Ectodermal cell (in vitro differentiated cells): ENCODE data around the gene KCNC1.

Experiments used
- H3K27ac ChIP-seq: 2 replicates; pipeline ENCODE4 v1.7.0; 2013; ENCODE audit warnings: mild to moderate bottlenecking, low read depth, low read length; ENCODE audit not compliant: insufficient read depth, poor library complexity, severe bottlenecking
- H3K27me3 ChIP-seq: 2 replicates; pipeline ENCODE4 v1.7.0; 2013; ENCODE audit warnings: mild to moderate bottlenecking, low read length; ENCODE audit not compliant: insufficient read depth, control insufficient read depth, poor library complexity, severe bottlenecking
- H3K36me3 ChIP-seq: one replicate; pipeline ENCODE4 v1.7.0; 2013; ENCODE audit warnings: low read length; ENCODE audit not compliant: control insufficient read depth, insufficient read depth
- H3K4me1 ChIP-seq: one replicate; pipeline ENCODE4 v1.7.0; 2013; ENCODE audit warnings: low read length; ENCODE audit not compliant: control insufficient read depth, insufficient read depth
- H3K4me3 ChIP-seq: 2 replicates; pipeline ENCODE4 v1.7.0; 2013; ENCODE audit warnings: low read depth, low read length, control low read depth; ENCODE audit not compliant: insufficient read depth
- H3K9me3 ChIP-seq: 2 replicates; pipeline ENCODE4 v1.7.0; 2013; ENCODE audit warnings: mild to moderate bottlenecking, low read length, moderate library complexity; ENCODE audit not compliant: control insufficient read depth
- WGBS, 2 experiments: methylation state at CpG; one replicate each; pipeline ENCODE4 v1.1.7; 2013; ENCODE audit warnings: missing lambda C conversion rate in 2 of 2; 5-methylcytosine and 5-hydroxymethylcytosine counted together

The KCNC1 gene

DNA sequence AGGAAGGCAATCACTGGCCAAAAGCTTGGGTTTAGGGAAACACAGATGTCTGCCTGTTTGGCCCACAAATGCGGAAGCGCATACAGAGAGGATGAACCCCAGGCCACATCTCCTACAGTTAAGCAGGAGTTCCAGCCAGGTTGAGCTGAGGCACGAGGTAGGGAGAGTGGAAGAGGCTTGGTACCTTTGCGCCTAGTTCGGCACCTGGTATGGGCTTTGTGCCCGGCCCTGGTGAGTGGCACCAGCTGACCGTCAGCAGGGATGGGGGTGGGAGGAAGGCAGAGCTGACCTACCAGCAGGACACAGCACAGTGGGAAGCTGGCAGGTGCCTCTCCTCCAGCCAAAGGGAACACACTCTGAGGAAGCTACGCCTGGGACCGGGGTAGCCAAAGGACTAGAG, 57.6 kb downstream of the KCNC1 start:
- Histone ChIP-seq H3K27ac (no peak overlapping the region), H3K9me3 (no peaks in the 10 kb centered on the region), H3K27me3 (no peaks in the 10 kb centered on the region), H3K4me3 (no peak overlapping the region), H3K36me3 (no peaks in the 10 kb centered on the region), H3K4me1 (no peaks in the 10 kb centered on the region)
- WGBS, 2 experiments: 86 to 88% methylated on average over 9 of the region's 9 CpGs

DNA sequence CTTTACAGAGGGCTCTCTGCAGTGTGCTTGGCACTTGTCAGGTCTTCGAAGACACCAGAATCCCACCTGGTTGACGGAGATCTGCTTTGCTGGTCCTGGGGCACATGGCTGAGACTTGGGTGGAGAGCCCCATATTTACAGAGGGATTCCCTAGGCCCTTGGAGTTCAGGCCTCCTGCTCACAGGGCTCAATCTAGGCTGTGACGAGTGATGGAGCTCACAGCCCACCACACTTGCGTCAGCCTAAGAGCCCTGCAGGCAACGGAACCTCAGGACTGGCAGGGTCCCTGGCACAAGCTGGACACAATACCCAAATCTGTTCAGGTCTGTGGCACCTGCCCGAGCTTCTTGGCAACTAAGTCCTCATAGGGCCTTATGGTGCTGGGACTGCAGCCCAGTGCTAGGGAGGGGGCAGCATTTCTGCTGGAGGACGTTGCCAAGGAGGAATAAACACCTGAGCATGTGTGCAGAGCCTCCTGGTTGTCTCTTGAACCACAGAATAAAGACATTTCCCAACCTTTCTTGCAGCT, 59.1 kb downstream of the KCNC1 start:
- no peaks in the 10 kb centered on the region for H3K27me3 ChIP-seq
- H3K4me1 ChIP-seq: no peaks in the 10 kb centered on the region
- no peak overlapping the region for H3K27ac ChIP-seq
- no peaks in the 10 kb centered on the region for H3K9me3 ChIP-seq
- WGBS, 2 experiments: 93 to 94% methylated on average over 7 of the region's 7 CpGs
- H3K36me3 ChIP-seq: no peaks in the 10 kb centered on the region
- no peak overlapping the region for H3K4me3 ChIP-seq

DNA sequence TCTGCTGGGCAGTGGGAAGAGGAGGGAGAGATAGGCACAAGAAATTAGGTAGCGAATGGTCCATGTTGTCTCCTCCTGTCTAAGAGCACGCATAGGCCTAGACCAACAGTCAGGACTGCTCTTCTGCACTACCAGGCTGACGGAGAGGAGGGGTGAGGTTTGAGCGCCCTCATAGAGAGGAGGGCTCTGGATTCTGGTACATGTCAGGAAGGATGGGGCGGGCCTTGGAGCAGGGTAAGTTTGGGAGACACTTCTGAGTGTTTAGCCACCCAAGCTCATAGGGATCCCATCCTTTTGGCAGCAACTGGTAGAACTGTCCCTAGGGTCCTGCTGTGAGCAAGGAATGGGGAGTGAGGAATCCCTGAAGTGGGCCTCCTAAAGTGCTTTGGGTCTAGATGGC, 60.4 kb downstream of the KCNC1 start:
- Histone ChIP-seq H3K9me3 (no peaks in the 10 kb centered on the region), H3K27ac (no peak overlapping the region), H3K4me1 (no peaks in the 10 kb centered on the region), H3K27me3 (no peaks in the 10 kb centered on the region), H3K4me3 (no peak overlapping the region), H3K36me3 (no peaks in the 10 kb centered on the region)
- 92 to 96% methylated on average over 5 of the region's 5 CpGs for WGBS, 2 experiments

DNA sequence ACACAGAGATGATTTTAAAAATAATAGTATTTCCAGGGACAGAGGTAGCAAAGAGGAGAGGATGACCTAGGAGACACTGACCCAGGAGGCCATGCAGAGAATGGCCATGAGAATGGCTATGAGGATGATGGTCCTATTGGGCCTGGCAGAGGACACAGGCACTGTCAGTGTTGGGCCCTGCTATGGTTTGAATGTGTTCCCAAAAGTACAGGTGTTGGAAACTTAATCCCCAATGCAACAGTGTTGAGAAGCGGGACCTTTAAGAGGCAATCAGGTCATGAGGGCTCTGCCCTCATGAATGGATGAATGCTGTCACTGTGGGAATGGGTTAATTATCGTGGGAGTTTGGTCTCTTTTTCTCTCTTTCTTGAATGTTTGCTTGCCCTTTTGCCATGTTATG, 61.6 kb downstream of the KCNC1 start:
- Histone ChIP-seq H3K4me3 (no peak overlapping the region), H3K27me3 (no peaks in the 10 kb centered on the region), H3K4me1 (no peaks in the 10 kb centered on the region), H3K27ac (no peak overlapping the region), H3K9me3 (no peaks in the 10 kb centered on the region), H3K36me3 (no peaks in the 10 kb centered on the region)
- 94 to 99% methylated on average over 2 of the region's 2 CpGs for WGBS, 2 experiments

DNA sequence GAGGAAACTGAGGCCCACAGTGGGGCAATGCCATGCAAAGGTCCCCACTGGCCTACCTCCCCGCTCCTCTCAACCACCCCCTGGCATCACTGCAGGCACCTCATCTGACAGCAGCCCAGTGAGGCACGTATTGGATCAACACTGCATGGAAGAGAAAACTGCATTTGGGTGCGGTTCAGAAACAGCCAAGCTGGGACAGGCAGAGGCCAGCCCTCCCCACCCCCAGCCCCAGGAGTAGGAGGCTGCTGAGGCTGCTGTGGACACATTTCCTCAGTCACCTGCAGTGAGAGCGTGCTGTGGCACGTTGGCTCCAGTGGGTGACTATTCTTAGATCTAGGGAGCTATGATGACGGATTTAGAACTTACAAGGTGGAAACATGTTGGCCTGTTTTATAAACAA, 63.7 kb downstream of the KCNC1 start:
- peaks cover 10% of the 10 kb centered on the region for H3K4me1 ChIP-seq
- WGBS, 2 experiments: 88 to 92% methylated on average over 6 of the region's 6 CpGs
- H3K27me3 ChIP-seq: no peaks in the 10 kb centered on the region
- H3K27ac ChIP-seq: no peak overlapping the region
- H3K9me3 ChIP-seq: no peaks in the 10 kb centered on the region
- H3K36me3 ChIP-seq: no peaks in the 10 kb centered on the region
- H3K4me3 ChIP-seq: no peak overlapping the region

DNA sequence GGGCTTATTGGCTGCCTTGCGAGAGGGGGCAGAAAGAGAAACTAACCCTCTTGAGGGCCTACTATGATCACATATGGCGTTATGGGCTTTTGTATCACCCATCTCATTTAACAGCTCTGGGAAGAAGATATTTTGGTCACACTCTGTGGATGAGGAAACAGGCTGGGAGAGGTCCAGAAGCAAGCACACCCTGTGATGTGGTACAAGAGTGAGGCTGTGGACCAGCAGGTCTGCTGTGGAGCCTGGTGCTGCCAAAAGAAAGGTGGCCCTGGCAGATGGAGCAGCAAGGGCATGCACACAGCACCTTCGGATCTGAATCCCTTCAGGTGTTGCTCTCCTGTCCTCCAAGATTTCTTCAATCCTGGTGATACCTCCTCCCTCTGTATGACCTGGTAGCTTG, 64.1 kb downstream of the KCNC1 start:
- 95 to 98% methylated on average over 3 of the region's 3 CpGs for WGBS, 2 experiments
- H3K27ac ChIP-seq: no peak overlapping the region

DNA sequence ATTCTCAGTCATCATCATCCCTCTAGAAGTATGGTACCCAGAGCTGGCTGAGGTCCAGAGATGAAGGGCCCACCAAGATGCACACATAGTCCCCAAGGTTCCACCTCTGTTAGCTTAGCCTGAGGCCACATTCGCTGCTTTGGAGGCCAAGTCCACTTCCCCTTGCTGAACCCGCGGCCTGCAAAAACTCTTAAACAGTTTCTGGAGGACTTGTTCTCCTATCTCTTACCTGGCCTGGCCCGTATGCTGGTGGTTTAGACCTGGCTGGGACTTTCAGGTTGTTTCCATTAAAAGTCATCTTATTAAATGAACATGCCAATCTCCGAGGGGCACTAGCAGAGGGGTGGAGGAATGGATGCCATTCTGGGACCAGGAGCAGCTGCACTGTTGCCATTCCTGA, 64.6 kb downstream of the KCNC1 start:
- Histone ChIP-seq H3K4me1 (peaks cover 19% of the 10 kb centered on the region), H3K27me3 (no peaks in the 10 kb centered on the region), H3K4me3 (no peak overlapping the region), H3K9me3 (no peaks in the 10 kb centered on the region), H3K27ac (no peak overlapping the region), H3K36me3 (no peaks in the 10 kb centered on the region)
- 97% methylated on average over 5 of the region's 5 CpGs for WGBS, 2 experiments

More for the DNA sequence above, 64.1 kb downstream of the KCNC1 start:
- Histone ChIP-seq H3K4me3 (no peak overlapping the region), H3K9me3 (no peaks in the 10 kb centered on the region), H3K36me3 (no peaks in the 10 kb centered on the region), H3K4me1 (peaks cover 14% of the 10 kb centered on the region), H3K27me3 (no peaks in the 10 kb centered on the region)

DNA sequence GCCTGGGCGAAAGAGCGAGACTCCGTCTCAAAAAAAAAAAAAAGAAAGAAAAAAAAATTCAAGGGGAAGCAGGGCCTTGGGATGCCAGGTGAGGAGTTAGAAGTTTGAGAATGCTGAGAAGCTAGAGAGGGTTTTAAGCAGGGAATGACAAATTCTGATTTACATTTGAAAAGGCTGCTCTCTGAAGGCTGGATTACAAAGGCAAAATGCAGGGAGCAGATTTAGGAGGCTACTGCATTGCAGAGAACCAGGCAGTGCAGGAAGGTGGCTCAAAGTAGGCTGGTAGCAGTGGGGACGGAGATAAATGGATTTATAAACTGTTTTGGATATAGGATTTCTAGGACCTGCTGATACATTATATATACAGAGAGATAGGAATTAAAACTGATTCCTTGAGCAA, 66.6 kb downstream of the KCNC1 start:
- H3K36me3 ChIP-seq: no peaks in the 10 kb centered on the region

DNA sequence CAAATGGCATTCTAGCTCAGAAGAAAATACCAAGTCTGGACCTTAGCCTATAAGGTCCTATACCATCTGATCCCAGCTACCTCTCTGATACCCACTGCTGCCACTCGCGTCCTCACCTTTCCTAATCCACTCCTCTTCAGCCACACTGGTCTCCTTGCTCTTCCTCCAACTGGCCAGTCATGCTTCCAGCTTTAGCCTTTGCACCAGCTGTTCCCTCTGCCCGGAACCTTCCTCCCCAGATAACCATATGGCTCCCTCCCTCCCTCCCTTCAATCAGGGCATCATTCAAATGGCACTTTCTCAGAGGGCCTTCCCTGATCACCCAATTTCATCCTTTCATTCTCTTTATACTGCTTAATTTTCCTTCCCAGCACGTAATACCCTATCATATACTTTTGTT, 67.9 kb downstream of the KCNC1 start:
- H3K4me3 ChIP-seq: no peak overlapping the region
- 79 to 83% methylated on average over 4 of the region's 4 CpGs for WGBS, 2 experiments
- H3K9me3 ChIP-seq: no peaks in the 10 kb centered on the region
- no peak overlapping the region for H3K27ac ChIP-seq
- H3K27me3 ChIP-seq: no peaks in the 10 kb centered on the region
- peaks cover 33% of the 10 kb centered on the region for H3K4me1 ChIP-seq
- H3K36me3 ChIP-seq: no peaks in the 10 kb centered on the region

More for the DNA sequence above, 66.6 kb downstream of the KCNC1 start:
- Histone ChIP-seq H3K9me3 (no peaks in the 10 kb centered on the region), H3K27me3 (no peaks in the 10 kb centered on the region), H3K4me1 (peaks cover 21% of the 10 kb centered on the region), H3K4me3 (no peak overlapping the region), H3K27ac (no peak overlapping the region)
- WGBS, 2 experiments: 79 to 81% methylated on average over 4 of the region's 4 CpGs

DNA sequence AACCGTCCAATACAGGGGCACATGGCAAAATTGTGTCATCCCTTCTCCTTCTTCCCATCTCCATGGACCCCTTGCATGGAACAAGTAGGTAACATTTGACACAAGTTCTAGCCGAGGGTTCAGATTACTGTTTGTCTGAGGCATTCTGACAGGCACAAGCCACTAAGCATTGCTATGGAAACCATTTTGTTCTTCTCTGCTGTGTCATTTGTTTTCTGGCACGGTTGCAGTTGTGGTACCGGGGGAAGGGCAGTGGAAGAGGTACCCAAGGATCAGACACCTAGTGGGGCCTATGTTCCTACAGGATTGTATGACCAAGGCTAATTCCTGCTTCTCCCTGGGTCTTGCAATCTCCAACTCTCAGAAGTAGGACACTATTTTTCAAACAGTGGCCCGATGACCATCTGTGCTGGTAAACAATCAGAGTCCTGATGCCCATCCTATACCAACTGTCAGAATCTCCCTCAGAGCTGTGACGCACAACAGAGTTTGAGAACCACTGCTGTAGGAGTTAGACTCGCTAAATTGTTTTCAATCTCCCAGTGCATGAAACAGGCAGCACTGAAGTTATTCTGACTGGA, 69.3 kb downstream of the KCNC1 start:
- Histone ChIP-seq H3K9me3 (no peaks in the 10 kb centered on the region), H3K27ac (no peak overlapping the region), H3K36me3 (no peaks in the 10 kb centered on the region), H3K27me3 (no peaks in the 10 kb centered on the region), H3K4me3 (no peak overlapping the region), H3K4me1 (peaks cover 33% of the 10 kb centered on the region)
- 73 to 81% methylated on average over 7 of the region's 7 CpGs for WGBS, 2 experiments

DNA sequence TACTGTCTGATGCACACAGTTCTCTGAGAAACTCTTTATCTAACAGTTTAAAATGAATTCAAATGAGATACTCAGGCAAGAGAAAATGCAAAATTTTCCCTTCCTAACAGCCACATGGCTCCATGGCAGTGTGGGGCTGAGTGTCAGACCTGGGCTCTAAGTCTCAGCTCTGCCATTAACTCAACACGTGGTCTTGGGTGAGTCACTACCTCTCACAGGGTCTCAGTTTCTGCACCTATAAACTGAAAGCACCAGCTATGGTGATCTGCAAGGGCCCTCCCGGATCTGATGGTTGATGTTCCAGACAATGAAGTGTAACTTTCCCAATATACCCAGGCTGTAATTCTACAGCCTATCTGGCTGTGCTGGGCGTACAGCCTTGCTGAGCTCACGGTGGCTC, 70.5 kb downstream of the KCNC1 start:
- Histone ChIP-seq H3K4me3 (no peak overlapping the region), H3K9me3 (no peaks in the 10 kb centered on the region), H3K27ac (no peak overlapping the region), H3K27me3 (no peaks in the 10 kb centered on the region), H3K36me3 (no peaks in the 10 kb centered on the region), H3K4me1 (peaks cover 33% of the 10 kb centered on the region)
- 95 to 96% methylated on average over 4 of the region's 4 CpGs for WGBS, 2 experiments
